Parathyroid adenoma (tissue), 2 donors: Measurements from ENCODE around the gene MYBPC3.

Experiments
- H2AFZ ChIP-seq: fragments of 300-600 bp; sonication (generic); one replicate; pipeline ENCODE4 v1.7.0; 2017; ENCODE audit warnings: antibody characterized with exemption, mild to moderate bottlenecking
- H3K27ac ChIP-seq: fragments of 300-600 bp; sonication (generic); one replicate; pipeline ENCODE4 v1.7.0; 2017
- H3K27me3 ChIP-seq: fragments of 300-600 bp; sonication (generic); one replicate; pipeline ENCODE4 v1.7.0; 2017; ENCODE audit warnings: low read length; ENCODE audit not compliant: control insufficient read depth, insufficient read depth
- H3K36me3 ChIP-seq: fragments of 300-600 bp; sonication (generic); one replicate; pipeline ENCODE4 v1.7.0; 2017; ENCODE audit warnings: low read length; ENCODE audit not compliant: control insufficient read depth, insufficient read depth
- H3K4me1 ChIP-seq: fragments of 300-600 bp; sonication (generic); one replicate; pipeline ENCODE4 v1.7.0; 2017; ENCODE audit warnings: control low read depth
- H3K4me2 ChIP-seq: fragments of 300-600 bp; sonication (generic); one replicate; pipeline ENCODE4 v1.7.0; 2017; ENCODE audit warnings: low read length
- H3K4me3 ChIP-seq: fragments of 300-600 bp; sonication (generic); one replicate; pipeline ENCODE4 v1.7.0; 2017; ENCODE audit warnings: low read depth, low read length
- H3K79me2 ChIP-seq: fragments of 300-600 bp; sonication (generic); one replicate; pipeline ENCODE4 v1.7.0; 2017; ENCODE audit warnings: control low read depth
- H3K9ac ChIP-seq: fragments of 300-600 bp; sonication (generic); one replicate; pipeline ENCODE4 v1.7.0; 2017; ENCODE audit warnings: mild to moderate bottlenecking
- H3K9me3 ChIP-seq: fragments of 300-600 bp; sonication (generic); one replicate; pipeline ENCODE4 v1.7.0; 2017; ENCODE audit warnings: low read length; ENCODE audit not compliant: control insufficient read depth
- TF ChIP-seq, protein P1 (sequence below): fragments of 300-600 bp; sonication (generic); IDR thresholded peaks from one replicate; pipeline ENCODE4 v1.7.0; 2017; ENCODE audit warnings: antibody characterized with exemption, mild to moderate bottlenecking
- donor health status: primary hyperparathyroidism.

The MYBPC3 gene

DNA sequence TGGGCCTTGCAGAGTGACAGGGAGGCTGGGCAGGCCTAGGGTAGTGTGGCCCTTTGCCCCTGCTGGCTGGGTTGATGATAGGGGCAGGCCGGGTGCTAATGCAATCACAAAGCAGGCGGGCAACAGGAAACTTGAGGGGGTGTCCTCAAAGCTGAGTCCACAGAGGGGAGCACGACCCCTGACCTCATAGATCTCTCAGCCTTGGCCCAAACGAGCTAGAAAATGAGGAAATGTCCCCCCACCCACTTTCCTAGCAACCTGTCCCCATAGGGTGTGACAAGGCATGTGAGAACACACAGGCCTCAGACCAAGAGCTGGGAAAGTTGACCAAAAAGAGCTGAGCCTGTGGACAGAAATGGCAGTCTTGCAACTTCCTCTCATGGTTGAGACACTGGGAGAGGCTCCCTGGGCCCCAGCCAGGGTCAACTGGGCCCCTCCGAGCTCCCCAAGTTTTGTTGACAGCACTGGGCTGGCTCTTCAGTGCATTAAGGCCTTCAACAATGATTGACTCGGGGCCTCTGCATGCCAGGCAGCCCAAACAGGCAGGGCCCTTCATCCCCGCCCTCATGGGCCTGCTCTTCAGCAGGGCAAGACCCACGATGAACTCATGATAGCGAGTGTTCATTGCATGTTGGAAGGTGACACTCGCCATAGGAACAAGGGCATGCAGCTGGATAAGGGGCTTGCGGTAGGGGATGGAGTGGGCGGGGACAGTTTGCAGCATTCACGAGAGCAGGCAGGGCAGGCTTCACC, 35.6 kb upstream of the MYBPC3 start:
- H2AFZ ChIP-seq, result no peak overlapping the region
- no peak overlapping the region for H3K4me3 ChIP-seq
- no peak overlapping the region for H3K27ac ChIP-seq
- no peaks in the 10 kb centered on the region for H3K36me3 ChIP-seq
- no peak overlapping the region for H3K9ac ChIP-seq
- TF ChIP-seq, protein P1, sequence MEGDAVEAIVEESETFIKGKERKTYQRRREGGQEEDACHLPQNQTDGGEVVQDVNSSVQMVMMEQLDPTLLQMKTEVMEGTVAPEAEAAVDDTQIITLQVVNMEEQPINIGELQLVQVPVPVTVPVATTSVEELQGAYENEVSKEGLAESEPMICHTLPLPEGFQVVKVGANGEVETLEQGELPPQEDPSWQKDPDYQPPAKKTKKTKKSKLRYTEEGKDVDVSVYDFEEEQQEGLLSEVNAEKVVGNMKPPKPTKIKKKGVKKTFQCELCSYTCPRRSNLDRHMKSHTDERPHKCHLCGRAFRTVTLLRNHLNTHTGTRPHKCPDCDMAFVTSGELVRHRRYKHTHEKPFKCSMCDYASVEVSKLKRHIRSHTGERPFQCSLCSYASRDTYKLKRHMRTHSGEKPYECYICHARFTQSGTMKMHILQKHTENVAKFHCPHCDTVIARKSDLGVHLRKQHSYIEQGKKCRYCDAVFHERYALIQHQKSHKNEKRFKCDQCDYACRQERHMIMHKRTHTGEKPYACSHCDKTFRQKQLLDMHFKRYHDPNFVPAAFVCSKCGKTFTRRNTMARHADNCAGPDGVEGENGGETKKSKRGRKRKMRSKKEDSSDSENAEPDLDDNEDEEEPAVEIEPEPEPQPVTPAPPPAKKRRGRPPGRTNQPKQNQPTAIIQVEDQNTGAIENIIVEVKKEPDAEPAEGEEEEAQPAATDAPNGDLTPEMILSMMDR, result no peak
- no peak overlapping the region for H3K4me2 ChIP-seq
- no peaks in the 10 kb centered on the region for H3K79me2 ChIP-seq
- no peaks in the 10 kb centered on the region for H3K27me3 ChIP-seq
- H3K9me3 ChIP-seq, result no peaks in the 10 kb centered on the region
- H3K4me1 ChIP-seq, result no peaks in the 10 kb centered on the region

DNA sequence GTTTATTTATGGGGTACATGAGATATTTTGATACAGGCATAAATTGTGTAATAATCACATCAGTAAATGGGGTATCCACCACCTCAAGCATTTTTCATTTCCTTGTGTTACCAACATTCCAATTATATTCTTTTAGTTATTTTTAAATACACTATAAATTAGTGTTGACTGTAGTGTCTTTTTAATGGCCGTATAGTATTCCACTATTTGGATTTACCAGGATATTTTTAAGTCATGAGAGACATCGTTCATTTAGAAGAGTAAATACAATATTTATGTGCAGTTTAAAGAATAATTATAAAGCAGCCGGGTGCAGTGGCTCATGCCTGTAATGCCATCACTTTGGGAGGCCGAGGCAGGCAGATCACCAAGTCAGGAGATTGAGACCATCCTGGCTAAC, 32.0 kb upstream of the MYBPC3 start:
- Histone ChIP-seq H2AFZ (no peak overlapping the region), H3K27ac (no peak overlapping the region), H3K4me1 (no peaks in the 10 kb centered on the region), H3K27me3 (no peaks in the 10 kb centered on the region), H3K9me3 (no peaks in the 10 kb centered on the region), H3K4me3 (no peak overlapping the region), H3K79me2 (no peaks in the 10 kb centered on the region), H3K36me3 (no peaks in the 10 kb centered on the region), H3K4me2 (no peak overlapping the region), H3K9ac (no peak overlapping the region)
- TF ChIP-seq, protein P1, result no peak

DNA sequence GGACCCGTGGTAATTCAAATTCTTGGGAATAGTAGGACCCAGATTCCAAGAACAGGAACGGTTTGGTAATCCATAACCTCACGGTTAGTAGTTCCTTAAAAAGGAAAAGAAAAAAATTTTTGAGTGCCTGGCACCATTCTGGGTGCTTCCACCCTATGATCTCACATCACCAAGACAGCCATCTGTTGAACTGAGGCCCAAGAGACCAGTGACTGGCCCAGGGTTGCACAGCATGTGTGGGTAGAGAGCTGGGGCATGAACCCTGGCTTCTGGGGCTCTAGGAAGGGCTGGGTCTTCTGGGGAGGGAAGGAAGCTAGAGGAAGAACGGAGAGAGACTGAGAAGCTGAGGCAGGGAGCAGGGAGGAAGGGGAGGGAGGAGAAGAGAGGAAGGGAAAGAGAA, 30.6 kb upstream of the MYBPC3 start:
- no peaks in the 10 kb centered on the region for H3K36me3 ChIP-seq

DNA sequence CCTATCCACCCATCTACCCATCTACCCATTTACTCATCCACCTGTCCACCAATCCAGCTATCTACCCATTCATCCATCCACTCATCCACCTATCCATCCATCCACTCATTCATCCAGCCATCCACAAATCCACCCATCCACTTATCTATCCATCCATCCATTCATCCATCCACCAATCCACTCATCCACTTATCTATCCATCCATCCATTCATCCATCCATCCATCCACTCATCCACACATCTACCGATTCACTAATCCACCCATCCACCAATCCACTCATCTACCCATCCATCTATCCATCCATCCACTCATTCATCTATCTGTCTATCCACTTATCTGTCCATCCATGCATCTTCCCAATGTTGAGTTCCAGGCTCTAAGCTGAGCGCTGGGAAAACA, 27.6 kb upstream of the MYBPC3 start:
- no peaks in the 10 kb centered on the region for H3K9me3 ChIP-seq
- H3K4me3 ChIP-seq, result no peak overlapping the region
- H3K9ac ChIP-seq, result no peak overlapping the region
- no peak overlapping the region for H3K27ac ChIP-seq
- TF ChIP-seq, protein P1, result no peak
- H3K36me3 ChIP-seq, result no peaks in the 10 kb centered on the region
- no peaks in the 10 kb centered on the region for H3K79me2 ChIP-seq
- H3K27me3 ChIP-seq, result no peaks in the 10 kb centered on the region
- H3K4me2 ChIP-seq, result no peak overlapping the region
- no peaks in the 10 kb centered on the region for H3K4me1 ChIP-seq
- H2AFZ ChIP-seq, result no peak overlapping the region

More for the DNA sequence above, 30.6 kb upstream of the MYBPC3 start:
- Histone ChIP-seq H3K9ac (no peak overlapping the region), H3K4me2 (no peak overlapping the region), H3K79me2 (no peaks in the 10 kb centered on the region), H3K27me3 (no peaks in the 10 kb centered on the region), H3K4me3 (no peak overlapping the region), H3K9me3 (no peaks in the 10 kb centered on the region), H3K4me1 (no peaks in the 10 kb centered on the region), H2AFZ (no peak overlapping the region), H3K27ac (no peak overlapping the region)
- TF ChIP-seq, protein P1, result no peak

DNA sequence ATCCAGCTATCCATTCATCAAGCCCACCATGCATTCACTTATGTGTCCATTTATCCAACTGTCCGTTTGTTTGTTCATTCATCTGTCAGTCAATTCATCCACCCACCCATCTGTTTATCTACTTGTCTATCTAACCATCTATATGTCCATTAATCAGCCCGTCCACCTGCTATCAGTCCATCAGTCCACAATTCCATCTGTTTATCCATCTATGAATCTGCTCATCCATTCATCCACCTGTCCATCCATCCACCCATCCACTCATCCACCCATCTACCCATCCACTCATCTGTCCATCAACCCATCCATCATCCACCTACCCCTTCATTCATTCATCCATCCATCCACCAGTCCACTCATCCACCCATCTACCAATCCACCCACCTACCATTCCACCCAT, 26.8 kb upstream of the MYBPC3 start:
- Histone ChIP-seq H3K4me3 (no peak overlapping the region), H3K27me3 (no peaks in the 10 kb centered on the region), H3K27ac (no peak overlapping the region), H3K79me2 (no peaks in the 10 kb centered on the region), H3K9ac (no peak overlapping the region), H3K9me3 (no peaks in the 10 kb centered on the region), H3K4me2 (no peak overlapping the region), H3K36me3 (no peaks in the 10 kb centered on the region), H2AFZ (no peak overlapping the region), H3K4me1 (no peaks in the 10 kb centered on the region)
- TF ChIP-seq, protein P1, result no peak
